Measurements from ENCODE around the gene UNC5C.

The UNC5C gene

GRCh38 chr4:95318044-95318443 lies 230.7 kb downstream of the UNC5C start:
- no peak overlapping the region for H3K4me3 ChIP-seq (ENCODE audit: control insufficient read depth, low read depth, low read length)
- no peak for DNase-seq (ENCODE audit: low read depth)
- no peak for TF ChIP-seq CTCF (IDR thresholded peaks at IDR 0.05; ENCODE audit: control insufficient read depth, insufficient read depth, low read depth, low read length, missing control alignments)

GRCh38 chr4:95317085-95317793 lies 231.5 kb downstream of the UNC5C start:
- DNase-seq (ENCODE audit: low read depth) = no peak
- H3K4me3 ChIP-seq (ENCODE audit: control insufficient read depth, low read depth, low read length) = no peak overlapping the region
- no peak for TF ChIP-seq CTCF (IDR thresholded peaks at IDR 0.05; ENCODE audit: control insufficient read depth, insufficient read depth, low read depth, low read length, missing control alignments)

GRCh38 chr4:95314573-95314972 lies 234.2 kb downstream of the UNC5C start:
- no peak for DNase-seq (ENCODE audit: low read depth)
- no peak overlapping the region for H3K4me3 ChIP-seq (ENCODE audit: control insufficient read depth, low read depth, low read length)
- no peak for TF ChIP-seq CTCF (IDR thresholded peaks at IDR 0.05; ENCODE audit: control insufficient read depth, insufficient read depth, low read depth, low read length, missing control alignments)

GRCh38 chr4:95304898-95305297 lies 243.9 kb downstream of the UNC5C start:
- DNase-seq (ENCODE audit: low read depth) = no peak
- H3K4me3 ChIP-seq (ENCODE audit: control insufficient read depth, low read depth, low read length) = no peak overlapping the region
- TF ChIP-seq CTCF (IDR thresholded peaks at IDR 0.05; ENCODE audit: control insufficient read depth, insufficient read depth, low read depth, low read length, missing control alignments) = no peak

GRCh38 chr4:95300304-95300703 lies 248.5 kb downstream of the UNC5C start:
- no peak overlapping the region for H3K4me3 ChIP-seq (ENCODE audit: control insufficient read depth, low read depth, low read length)
- no peak for DNase-seq (ENCODE audit: low read depth)
- no peak for TF ChIP-seq CTCF (IDR thresholded peaks at IDR 0.05; ENCODE audit: control insufficient read depth, insufficient read depth, low read depth, low read length, missing control alignments)

- TF ChIP-seq CTCF (IDR thresholded peaks at IDR 0.05; ENCODE audit: control insufficient read depth, insufficient read depth, low read depth, low read length, missing control alignments) = no peak
- no peak for DNase-seq (ENCODE audit: low read depth)
- no peak overlapping the region for H3K4me3 ChIP-seq (ENCODE audit: control insufficient read depth, low read depth, low read length)
These were observed 252.7 kb downstream of the UNC5C start for GRCh38 chr4:95296052-95296451.

All from AG09309 (cell line).